ENCODE results near the gene CCDC85A. TPM values are rescaled to one million over a fixed set of nuclear protein-coding genes. Genes with fewer than 3 reads are reported as not detected.

The CCDC85A gene
- total RNA-seq, 1 donor from 2014 or later: 0.43 TPM

- H3K9me3 Mint-ChIP-seq: peaks cover 2% of the 10 kb centered on the region
- H4K20me1 ChIP-seq (ENCODE audit: low read depth): no peaks in the 10 kb centered on the region
Measured at GRCh38 chr2:56206250-56206649, 22.5 kb downstream of the CCDC85A start.

GRCh38 chr2:56207760-56208159 lies 24.0 kb downstream of the CCDC85A start:
- no peak overlapping the region for H3K27ac ChIP-seq
- H3K4me3 ChIP-seq: no peak overlapping the region
- H3K9me3 ChIP-seq (ENCODE audit: low read depth): no peaks in the 10 kb centered on the region
- no peak overlapping the region for H3K9ac ChIP-seq
- H3K4me3 Mint-ChIP-seq: no peak overlapping the region
- H3K36me3 ChIP-seq: no peaks in the 10 kb centered on the region
- H4K20me1 ChIP-seq (ENCODE audit: low read depth): no peaks in the 10 kb centered on the region
- peaks cover 5% of the 10 kb centered on the region for H3K27me3 ChIP-seq
- TF ChIP-seq EZH2phosphoT487 (IDR thresholded peaks at IDR 0.05) (no peak), EZH2 (IDR thresholded peaks at IDR 0.05) (no peak), CTCF (IDR thresholded peaks at IDR 0.05) (no peak)
- no peaks in the 10 kb centered on the region for H3K36me3 Mint-ChIP-seq
- no peak overlapping the region for H3K4me2 ChIP-seq
- no peaks in the 10 kb centered on the region for H3K27me3 Mint-ChIP-seq (ENCODE audit: insufficient read depth, low read depth)
- no peak overlapping the region for H3K27ac Mint-ChIP-seq
- H3K4me1 ChIP-seq: no peaks in the 10 kb centered on the region
- H3K4me1 Mint-ChIP-seq: no peaks in the 10 kb centered on the region
- DNase-seq (ENCODE audit: low spot score): no peak
- H3K9me3 Mint-ChIP-seq: peaks cover 2% of the 10 kb centered on the region
- no peaks in the 10 kb centered on the region for H3K79me2 ChIP-seq (ENCODE audit: low read depth)
- H2AFZ ChIP-seq (replicated peaks): no peak overlapping the region
- no peaks in the 10 kb centered on the region for H3F3A ChIP-seq (ENCODE audit: low read depth)

More at GRCh38 chr2:56206250-56206649, 22.5 kb downstream of the CCDC85A start:
- Histone ChIP-seq H3K79me2 (ENCODE audit: low read depth) (no peaks in the 10 kb centered on the region), H3K4me1 (no peaks in the 10 kb centered on the region), H3K4me2 (no peak overlapping the region), H3K4me3 (no peak overlapping the region), H3K9me3 (ENCODE audit: low read depth) (no peaks in the 10 kb centered on the region), H3K9ac (no peak overlapping the region), H3K27me3 (peaks cover 2% of the 10 kb centered on the region), H2AFZ (replicated peaks) (no peak overlapping the region), H3F3A (ENCODE audit: low read depth) (no peaks in the 10 kb centered on the region), H3K36me3 (no peaks in the 10 kb centered on the region), H3K27ac (no peak overlapping the region)
- Mint-ChIP-seq H3K4me3 (no peak overlapping the region), H3K36me3 (no peaks in the 10 kb centered on the region), H3K27me3 (ENCODE audit: insufficient read depth, low read depth) (no peaks in the 10 kb centered on the region), H3K4me1 (no peaks in the 10 kb centered on the region), H3K27ac (no peak overlapping the region)
- no peak for DNase-seq (ENCODE audit: low spot score)
- no peak for TF ChIP-seq CTCF (IDR thresholded peaks at IDR 0.05)
- TF ChIP-seq EZH2 (IDR thresholded peaks at IDR 0.05): no peak
- TF ChIP-seq EZH2phosphoT487 (IDR thresholded peaks at IDR 0.05): no peak

- no peak overlapping the region for H3K27ac ChIP-seq
- no peaks in the 10 kb centered on the region for H3K79me2 ChIP-seq (ENCODE audit: low read depth)
- H3K27ac Mint-ChIP-seq: no peak overlapping the region
- no peak for DNase-seq (ENCODE audit: low spot score)
- H3K9me3 Mint-ChIP-seq: peaks cover 2% of the 10 kb centered on the region
- H3K4me3 Mint-ChIP-seq: no peak overlapping the region
- no peaks in the 10 kb centered on the region for H3K36me3 ChIP-seq
- H4K20me1 ChIP-seq (ENCODE audit: low read depth): no peaks in the 10 kb centered on the region
- no peaks in the 10 kb centered on the region for H3K4me1 Mint-ChIP-seq
- no peak overlapping the region for H3K4me2 ChIP-seq
- no peaks in the 10 kb centered on the region for H3F3A ChIP-seq (ENCODE audit: low read depth)
- TF ChIP-seq CTCF (IDR thresholded peaks at IDR 0.05): no peak
- no peak for TF ChIP-seq EZH2 (IDR thresholded peaks at IDR 0.05)
- TF ChIP-seq EZH2phosphoT487 (IDR thresholded peaks at IDR 0.05): no peak
- no peak overlapping the region for H3K4me3 ChIP-seq
- peaks cover 5% of the 10 kb centered on the region for H3K27me3 ChIP-seq
- H3K36me3 Mint-ChIP-seq: no peaks in the 10 kb centered on the region
- no peak overlapping the region for H2AFZ ChIP-seq (replicated peaks)
- no peak overlapping the region for H3K9ac ChIP-seq
- H3K4me1 ChIP-seq: no peaks in the 10 kb centered on the region
- no peaks in the 10 kb centered on the region for H3K27me3 Mint-ChIP-seq (ENCODE audit: insufficient read depth, low read depth)
- no peaks in the 10 kb centered on the region for H3K9me3 ChIP-seq (ENCODE audit: low read depth)
Measured at GRCh38 chr2:56208380-56208779, 24.6 kb downstream of the CCDC85A start.

All from neural progenitor cell (in vitro differentiated cells).